ENCODE measurements around the gene TMEM143.

DNA sequence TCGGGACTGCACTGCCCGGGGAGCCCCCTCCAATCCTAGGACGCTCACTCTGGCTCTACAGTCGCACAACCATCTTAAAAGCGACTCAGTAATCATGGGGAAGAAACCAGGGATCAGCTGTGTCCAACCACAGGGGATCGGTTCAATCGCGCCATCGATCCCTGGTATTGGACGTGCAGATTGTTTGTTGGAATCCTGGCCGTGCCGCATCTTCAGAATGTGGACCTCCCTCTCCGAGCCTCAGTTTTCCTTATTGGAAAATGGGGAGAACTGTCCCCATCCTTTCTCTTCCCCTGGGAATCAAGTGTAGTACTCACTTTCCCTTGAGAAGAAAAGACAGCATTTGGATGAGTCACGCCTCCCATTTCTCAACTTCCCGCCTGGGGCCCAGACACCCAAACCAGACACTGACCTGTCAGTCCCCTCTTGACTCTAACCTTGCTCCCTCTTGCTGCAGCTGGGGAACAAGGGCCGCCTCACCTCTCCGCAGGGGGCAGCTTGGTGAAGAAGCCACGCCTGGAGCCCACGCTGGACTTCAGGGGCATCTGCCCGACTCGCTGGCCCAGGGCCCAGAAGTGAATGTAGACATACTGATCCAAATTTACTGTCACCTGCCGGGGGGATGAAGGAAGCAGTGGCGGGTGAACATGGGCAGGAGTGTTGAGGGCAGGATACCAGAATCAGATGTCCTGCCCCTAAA, 20.7 kb downstream of the TMEM143 start:
- TF ChIP-seq, protein P1, sequence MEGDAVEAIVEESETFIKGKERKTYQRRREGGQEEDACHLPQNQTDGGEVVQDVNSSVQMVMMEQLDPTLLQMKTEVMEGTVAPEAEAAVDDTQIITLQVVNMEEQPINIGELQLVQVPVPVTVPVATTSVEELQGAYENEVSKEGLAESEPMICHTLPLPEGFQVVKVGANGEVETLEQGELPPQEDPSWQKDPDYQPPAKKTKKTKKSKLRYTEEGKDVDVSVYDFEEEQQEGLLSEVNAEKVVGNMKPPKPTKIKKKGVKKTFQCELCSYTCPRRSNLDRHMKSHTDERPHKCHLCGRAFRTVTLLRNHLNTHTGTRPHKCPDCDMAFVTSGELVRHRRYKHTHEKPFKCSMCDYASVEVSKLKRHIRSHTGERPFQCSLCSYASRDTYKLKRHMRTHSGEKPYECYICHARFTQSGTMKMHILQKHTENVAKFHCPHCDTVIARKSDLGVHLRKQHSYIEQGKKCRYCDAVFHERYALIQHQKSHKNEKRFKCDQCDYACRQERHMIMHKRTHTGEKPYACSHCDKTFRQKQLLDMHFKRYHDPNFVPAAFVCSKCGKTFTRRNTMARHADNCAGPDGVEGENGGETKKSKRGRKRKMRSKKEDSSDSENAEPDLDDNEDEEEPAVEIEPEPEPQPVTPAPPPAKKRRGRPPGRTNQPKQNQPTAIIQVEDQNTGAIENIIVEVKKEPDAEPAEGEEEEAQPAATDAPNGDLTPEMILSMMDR (IDR thresholded peaks at IDR 0.05): no peak
- TF ChIP-seq POLR2A (IDR thresholded peaks at IDR 0.05): no peak

All from body of pancreas (tissue), 4 donors.